HG03469 (cell line): ENCODE data around the gene JAG2.

ENCODE experiments used
- ATAC-seq: cut with Tn5 transposase; IDR thresholded peaks from one replicate; pipeline ENCODE4 v1.9.1; 2021; ENCODE audit warnings: mild to moderate bottlenecking, moderate library complexity, moderate number of reproducible peaks; ENCODE audit not compliant: unreplicated experiment

The JAG2 gene

DNA sequence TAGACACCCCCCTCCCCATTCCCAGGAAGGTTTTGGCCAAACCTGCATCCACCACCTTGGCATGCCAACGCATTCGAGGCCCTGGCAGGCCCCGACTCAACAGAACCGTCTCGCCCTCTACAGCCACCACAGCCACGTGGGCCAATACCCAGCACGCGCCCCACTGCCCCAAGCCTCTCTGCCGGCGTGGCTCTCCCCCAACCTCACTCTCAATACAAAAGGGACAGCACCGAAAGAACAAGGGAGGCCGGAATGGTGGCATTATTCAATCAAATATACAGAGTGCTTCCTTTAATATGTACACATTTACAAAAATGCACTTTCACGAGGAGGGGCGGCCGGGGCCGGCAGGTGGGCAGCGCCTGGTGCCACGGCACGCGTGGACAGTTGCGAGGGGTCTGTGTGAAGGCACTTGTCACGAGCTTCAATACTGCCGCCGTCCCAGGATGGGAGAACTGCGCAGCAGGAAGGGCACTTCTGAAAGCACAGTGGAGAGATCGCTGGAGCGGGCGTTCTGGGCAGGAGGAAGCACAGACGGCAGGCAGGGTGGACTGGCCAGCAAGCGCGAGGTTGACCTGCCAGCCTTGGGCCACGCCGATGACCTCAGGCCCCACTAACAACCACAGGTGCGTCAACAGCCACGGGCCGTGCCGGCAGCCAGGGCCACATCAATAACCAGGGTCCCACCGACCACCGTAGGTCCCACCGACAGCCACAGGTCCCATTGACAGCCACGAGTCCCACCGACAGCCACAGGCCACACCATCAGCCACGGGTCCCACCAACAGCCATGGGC is 26.9 kb downstream of the JAG2 start:
- no peak for ATAC-seq

DNA sequence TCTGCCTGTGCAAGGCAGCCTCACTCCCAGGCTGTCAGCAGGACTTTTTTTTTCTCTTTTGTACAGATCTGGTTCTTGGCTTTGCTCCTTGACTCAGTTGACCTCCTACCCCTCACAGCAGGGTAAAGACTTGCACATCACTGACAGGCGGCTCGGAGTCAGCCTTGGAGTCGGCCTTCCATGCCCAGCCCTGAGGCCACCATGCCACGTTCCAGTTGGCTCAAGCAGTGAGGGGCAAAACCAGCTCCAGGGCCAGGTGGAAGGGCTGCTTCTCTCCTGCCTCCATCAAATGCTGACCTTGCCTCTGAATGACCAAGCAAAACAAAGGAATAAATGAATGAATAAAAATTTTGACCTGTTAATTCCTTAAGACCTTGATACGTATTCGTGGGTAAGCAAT is 27.6 kb downstream of the JAG2 start:
- ATAC-seq, result no peak

DNA sequence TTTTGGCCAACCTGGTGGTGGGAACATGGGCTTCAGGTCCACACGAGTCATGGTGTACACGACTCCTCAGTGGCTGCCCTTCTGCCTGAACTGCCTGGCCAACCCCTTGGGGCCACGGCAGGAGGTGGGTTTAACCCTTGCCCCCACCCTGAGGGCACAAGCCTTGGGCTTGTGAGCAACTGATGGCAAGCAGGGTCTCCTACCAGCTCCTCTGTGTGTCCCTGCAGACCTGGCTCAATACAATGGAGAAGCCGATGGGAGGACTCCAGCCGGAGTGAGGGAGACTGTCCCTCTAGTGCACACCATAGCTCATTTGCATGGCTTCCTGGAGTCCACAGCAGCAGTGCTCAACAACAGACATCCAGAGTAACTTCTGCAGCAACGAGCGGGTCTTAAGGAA is 28.0 kb downstream of the JAG2 start:
- no peak for ATAC-seq

DNA sequence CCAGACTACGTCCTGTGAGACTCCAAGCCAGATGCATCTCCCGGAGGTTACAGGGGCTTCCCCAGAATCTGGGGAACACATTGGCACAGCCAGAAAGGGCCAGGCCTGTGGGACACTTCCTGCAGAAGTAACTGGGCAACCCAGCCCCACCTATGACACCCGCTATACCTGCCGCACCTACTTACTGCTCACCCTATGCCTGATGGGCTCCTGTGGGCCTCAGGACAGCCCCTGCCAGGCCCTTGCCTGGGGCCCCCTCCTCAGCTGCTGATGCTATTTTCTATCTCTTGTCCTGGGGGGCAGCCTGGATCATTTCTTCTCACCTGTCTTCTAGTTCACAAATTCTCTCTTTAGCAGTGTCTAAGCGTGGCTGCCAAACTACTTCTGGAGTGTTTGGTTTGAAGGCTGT is 28.7 kb downstream of the JAG2 start:
- no peak for ATAC-seq

DNA sequence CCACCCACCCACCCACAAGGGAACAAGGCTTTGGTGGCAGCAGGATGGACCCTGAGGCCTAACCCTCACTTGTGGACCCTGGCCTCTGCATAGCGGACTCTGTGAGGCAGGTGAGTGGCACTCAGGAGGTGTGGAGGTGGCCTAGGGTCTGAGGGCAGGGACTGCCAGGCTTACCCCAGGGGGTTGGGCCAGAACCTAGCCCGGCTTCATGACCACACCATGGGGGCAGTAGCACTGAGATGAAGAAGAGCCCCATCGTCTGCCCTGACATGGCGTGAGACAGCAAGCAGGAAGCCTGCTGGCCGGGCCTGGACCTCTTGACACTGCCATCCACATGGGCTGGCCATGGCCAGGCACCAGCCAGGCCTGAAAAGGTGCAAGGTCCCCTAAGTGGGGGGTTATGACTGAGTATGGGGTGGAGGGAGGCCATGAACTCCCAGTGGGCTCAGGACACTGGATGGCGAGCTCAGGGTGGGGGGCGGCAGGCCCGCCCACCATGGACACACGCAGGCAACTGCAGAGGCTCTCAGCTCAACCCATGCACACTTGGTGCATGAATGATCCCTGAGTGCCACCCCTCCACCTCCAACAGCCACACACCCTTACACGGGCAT is 29.3 kb downstream of the JAG2 start:
- no peak for ATAC-seq

DNA sequence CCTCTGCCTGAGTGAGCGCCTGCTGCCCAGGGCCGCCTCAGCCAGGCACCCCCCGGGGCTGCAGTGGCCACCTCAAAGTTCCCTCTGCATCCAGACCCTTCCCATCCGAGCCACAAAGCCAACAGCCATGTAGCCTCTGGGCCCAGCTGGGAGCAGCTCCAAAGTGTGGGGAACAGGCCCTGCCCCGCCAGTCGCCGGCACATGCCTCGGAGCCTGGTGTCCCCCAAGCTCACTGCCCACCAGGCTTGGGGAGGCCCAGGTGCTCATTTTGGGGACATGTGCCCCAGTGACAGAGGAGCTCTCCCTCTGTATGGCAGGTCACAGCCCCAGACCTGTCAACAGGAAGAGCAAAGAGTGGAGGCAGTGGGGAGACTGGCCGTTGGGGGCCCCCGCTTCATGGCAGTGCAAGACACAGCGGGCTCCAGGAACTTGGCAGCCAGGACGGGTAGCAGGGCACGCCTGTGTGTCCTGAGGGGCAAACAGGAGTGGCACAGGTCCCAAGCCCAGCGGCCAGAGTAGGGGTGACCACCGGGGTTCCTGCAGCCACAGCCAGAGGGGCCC is 29.9 kb downstream of the JAG2 start:
- no peak for ATAC-seq

DNA sequence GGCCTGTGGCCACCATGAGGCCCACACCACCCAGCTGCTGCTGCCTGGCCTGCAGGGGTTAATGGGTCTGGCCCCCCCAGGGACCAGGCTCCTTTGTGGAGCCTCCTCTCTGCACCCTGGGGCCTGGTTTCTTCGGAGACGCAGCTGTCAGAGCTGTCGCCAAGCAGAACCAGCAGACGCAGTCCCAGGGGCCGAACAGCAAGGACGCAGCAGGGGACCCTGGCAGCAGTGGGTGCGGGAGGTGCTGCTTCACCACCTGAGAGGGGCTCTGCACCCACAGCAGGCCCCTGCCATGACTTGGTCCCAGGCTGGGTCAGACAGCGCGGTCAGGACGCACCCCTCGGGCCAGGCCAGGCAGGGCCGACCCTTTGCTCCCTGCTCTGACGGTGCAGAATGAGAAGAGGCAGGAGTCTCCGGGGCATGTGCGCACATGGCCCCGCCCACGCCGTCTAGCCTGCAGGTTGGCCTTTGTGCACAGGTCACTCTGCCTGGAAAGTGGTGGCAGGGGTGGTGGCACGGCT is 30.5 kb downstream of the JAG2 start:
- ATAC-seq, result no peak

DNA sequence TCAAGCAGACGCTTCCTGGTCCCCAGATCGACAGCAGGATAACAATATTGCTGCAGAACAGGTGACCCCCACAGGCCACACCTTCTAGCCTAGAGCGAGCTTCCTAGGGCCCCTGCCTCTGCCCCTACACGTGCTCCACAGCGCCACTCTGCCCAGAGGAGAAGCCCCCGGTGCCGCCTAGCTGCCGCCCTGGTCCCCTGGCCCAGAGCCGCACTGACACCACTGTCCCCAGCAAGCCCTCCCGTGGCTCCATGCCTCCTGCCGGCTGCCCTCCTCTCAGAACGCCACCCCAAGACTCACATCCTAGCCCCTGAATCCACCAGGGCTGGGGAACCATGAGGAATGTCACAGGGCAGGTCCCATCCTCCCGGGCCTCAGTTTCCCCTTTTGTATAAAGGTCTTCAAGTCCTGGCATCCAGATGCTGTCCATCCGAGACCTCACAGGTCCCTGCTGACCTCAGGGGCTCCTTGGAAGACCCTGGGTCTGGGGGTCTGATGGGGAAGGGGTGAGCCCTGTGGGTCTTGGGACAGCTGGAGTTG is 31.0 kb downstream of the JAG2 start:
- no peak for ATAC-seq

DNA sequence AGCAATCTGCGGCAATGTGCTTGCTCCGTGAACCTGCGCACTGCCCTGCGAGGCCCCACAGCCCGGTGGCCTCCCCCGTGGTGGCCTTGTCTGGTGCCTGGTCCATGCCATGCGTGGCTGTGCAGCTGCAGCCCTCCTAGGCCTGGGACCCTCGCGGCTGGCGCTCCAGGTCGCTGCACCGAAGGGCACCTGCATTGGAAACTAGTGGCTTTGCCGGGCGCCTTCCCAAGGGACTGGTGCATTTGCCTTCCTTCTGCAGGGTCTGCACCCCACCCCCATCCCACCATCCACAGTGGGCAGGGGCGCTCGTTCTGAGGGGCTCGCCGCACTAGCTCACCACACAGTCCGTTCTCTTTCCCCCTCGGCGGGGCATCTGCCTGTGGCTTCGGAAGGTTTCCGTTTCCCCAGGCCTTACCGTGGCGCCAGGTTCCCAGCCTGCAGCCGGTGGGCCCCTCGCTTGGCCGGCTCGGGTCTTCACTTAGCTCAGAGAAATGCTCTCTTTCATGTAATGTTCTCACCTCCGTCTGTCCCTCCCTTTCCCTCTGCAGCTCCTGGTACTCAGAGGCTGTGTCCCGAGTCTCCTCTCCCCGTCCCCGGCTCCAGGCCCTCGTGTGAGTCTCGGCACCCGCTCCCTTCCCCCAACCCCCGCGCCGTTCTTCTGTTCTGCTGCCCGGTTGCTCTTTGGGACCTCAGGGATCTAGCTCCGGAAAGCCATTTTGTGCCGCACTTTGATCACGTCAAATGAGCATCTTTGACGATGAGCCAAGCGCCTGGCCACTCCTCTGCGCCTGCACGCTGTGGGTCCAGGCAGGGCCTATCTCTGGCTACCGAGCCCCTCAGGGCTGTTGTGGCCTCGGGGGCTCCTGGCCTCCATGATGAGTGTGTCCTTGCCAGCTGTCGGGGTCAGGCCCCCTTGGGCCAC is 31.9 kb downstream of the JAG2 start:
- ATAC-seq, result no peak

DNA sequence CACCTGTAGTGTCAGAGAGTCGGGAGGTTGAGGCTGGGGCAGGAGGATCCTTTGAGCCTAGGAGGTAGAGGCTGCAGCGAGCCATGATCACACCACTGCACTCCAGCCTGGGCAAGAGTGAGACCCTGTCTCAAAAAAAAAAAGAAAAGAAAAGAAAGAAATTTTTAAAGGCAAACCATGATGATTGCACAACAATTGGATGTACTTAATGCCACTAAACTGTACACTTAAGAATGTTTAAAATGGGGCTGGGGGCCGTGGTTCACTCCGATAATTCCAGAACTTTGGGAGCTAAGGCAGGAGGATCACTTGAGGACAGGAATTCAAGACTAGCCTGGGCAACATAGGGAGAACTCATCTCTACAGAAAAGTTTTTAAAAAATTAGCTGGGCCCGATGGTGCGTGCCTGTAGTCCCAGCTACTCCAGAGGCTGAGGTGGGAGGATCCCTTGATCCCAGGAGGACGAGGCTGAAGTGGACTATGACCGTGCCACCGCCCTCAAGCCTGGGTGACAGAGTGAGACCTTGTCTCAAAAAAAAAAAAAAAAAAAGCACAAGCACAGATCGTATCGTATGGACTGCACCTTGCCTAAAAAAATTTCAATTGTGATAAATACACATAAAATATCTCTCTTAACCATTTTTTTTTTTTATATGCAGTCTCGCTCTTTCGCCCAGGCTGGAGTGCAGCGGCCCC is 32.7 kb downstream of the JAG2 start:
- ATAC-seq, result no peak

DNA sequence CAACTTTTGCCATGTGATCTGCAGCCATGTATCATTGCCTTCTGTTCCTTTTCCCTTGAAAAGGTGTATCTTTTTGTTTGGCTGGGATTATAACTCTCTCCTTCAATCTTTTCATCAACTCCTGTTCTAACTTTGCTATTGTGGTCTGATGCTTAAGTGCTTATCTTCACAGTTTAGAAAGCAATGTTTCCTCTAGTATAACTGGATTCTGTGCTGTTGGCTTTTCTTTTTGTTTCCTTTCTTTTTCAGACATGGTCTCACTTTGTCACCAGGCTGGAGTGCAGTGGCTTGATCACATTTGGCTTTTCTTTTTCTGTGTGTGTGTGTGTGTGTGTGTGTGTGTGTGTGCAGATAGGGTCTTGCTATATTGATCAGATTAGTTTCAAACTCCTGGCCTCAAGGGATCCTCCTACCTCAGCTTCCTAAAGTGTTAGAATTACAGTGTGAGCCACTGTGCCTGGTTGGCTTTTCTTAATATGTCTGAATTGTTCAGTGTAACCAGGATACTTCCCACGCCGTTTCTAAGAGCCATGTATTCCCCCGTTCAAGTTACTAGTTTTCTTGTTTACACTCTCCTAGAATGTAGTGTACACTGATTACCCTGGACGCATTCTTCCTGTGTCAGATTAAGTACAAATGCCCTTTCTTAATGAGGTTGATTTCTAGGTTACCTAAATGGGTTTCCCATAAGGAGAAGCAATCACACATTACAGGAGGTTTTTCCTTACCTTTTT is 35.5 kb downstream of the JAG2 start:
- no peak for ATAC-seq

DNA sequence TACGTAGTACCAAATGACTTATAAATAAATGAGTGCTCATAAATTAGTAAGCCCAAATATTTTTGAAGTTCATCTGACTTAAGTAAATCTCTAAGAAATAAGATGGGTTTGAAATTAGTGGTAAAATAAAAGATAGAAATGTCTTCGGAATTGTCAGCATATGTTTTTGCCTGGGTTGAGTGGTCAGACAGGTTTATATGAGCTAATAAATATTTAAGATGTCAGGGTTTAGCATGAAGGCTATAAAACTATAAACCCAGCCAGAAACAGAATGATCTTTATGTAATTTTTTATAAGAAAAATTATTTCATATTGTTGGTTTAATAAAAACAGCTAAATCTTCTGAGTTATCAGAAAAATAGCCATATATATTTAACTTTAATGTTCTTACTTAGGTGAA is 37.3 kb downstream of the JAG2 start:
- no peak for ATAC-seq

DNA sequence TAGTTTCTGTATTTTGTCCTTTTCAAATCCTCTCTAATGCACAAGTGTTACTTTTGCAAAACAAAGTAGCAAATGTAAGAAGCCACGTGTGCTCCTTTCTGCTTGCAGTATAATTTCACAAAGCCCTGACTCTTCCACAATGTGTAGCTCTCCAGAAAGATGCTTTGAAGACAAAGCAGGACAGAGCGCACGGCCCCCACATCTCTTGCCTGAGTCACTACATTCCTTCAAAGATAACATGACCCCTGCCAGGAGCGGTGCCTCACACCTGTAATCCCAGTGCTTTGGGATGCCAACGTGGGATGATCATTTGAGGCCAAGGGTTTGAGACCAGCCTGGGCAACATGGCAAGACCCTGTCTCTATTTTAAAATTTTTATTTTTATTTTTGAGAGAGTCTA is 40.5 kb downstream of the JAG2 start:
- ATAC-seq, result no peak

DNA sequence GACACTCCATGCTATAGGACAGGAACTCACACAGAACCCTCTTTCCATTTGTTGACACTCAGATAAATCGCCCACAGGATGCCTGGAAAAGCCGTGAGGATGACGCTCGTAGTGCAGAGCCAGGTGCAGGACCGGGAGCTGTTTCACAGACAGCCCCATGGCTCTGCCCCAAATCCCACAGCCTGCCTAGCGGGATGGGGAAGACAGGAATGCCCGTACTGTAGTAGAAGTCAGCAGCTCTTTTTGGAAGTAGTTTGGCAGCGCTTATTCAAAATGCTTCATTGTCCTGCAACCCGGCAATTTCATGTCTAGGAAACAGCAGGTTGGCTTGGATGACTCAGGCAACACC is 41.6 kb downstream of the JAG2 start:
- ATAC-seq, result no peak

DNA sequence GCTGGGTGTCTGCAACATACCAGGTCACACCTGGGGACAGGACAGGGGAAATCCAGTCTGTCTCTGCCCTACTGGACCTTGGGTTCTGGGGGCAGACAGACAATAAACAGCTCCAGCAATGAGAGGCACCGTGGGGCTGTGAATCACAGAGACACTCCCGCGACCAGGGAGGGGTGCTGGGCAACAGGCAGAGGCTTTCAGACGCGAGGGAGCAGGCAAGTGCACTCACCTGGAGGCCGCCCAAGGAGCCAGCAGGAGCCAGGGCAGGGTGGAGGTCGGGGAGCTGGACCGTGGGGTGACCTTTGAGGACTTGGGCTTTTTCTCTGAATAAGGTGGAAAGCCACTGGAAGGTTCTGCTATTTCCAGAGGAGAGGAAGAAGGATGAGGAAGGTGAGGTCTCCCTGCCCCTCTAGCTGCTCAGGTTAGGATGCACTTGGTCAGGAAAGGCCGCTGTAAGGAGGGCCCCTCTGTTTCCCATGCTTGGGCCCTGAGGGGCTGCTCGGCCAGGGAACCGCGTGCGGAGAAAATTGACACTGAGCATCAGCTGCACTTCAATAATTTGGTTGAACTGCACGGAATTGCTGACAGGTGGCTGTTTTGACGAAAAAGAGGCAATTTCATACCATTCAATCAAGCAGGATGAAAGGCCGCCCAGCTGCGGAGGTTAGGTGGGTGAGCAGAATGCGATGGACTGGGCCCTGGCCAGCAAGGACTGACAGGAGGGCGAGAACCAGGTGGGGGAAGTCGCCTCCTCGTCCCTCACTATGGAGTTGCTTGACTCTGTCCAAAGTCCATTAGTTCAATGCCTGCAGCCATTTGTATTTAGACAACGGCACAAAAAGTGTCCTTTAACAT is 42.2 kb downstream of the JAG2 start:
- ATAC-seq, result no peak

DNA sequence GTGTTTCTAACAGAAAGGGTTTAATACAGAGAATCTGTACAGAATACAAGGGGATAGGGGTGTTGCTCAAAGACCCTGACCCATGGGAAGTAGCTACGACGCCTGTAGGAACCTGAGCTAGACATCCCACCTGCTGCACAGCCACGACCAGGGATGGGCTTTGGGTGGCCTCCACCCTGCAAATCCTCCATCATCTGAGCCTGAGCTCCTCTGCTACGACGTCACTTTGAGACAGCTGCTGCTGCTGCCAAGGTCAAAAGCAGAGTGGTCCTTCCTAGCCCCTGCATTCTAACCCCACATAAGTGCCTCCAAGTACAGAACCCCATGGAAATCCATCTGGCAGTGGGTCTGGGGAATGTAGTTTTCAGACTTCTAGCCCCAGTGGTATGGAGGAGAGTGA is 43.8 kb downstream of the JAG2 start:
- no peak for ATAC-seq

DNA sequence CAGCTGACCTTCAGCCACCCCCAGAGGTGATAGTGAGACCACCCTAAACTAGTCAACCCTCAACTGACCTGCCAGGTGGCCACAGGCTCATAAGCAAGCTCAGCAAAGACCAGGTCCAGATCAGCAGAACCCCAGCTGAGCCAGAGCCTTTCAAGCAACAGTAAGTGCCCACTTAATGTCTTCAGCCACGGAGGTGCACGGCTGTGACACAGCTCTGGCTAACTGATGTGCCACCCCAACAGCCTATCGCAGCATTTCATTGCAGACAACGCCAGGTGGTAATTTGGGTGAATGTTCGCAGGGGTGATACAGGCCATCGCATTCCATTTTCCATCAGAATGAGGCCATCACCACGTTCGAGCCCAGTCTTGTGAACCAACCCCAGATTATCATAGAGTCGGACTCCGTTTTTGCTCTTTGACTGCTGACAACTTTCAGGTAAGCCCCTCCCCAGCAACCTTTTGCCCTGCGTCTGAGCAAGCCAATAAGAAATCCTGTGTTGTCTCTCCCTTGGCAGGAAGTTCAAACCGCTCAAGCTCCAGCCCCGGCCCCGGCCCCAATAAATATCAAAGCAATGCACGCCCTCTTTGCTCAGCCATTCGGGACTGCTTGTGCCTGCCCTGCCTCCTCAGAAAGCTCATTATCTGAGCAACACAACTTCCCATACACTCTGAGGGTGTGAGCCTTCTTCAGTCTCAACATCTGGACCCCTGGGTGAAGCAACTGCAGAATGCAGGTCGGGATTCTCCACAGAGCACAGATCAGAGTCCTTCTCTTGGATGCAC is 44.4 kb downstream of the JAG2 start:
- no peak for ATAC-seq

DNA sequence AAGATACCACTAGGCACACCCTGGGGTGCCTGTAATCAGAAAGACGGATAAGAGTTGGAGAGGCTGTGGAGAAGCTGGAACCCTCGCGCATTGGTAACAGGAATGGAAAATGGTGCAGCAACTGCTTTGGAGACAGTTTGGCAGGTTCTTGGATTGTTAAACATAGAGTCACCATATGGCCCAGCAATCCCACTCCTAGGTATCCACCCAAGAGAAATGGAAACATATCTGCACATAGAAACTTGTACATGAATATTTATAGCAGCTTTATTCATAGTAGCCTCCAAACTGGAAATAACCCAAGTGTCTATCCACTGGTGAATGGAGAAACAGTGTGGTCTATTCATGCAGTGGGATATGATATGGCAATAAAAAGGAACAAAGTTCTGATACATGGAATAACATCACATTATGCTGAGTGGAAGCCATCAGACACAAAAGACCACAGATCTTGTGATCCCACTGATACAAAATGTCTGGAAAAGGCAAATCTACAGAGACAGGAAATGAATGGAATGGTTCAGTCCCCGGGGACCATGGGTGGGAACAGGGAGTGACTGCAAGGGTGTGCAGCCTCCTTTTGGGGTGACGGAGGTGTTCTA is 45.4 kb downstream of the JAG2 start:
- ATAC-seq, result no peak
